WTC11 (cell line): ENCODE data around the gene HSPA1B.

Source experiments
- CREM ChIP-seq: sonication (generic); formaldehyde crosslinking; IDR thresholded peaks from 2 replicates; pipeline ENCODE4 v1.8.1; 2022; ENCODE audit warnings: mild to moderate bottlenecking, missing genetic modification reagents, moderate library complexity
- CTCF ChIP-seq: fragments of 200-600 bp; IDR thresholded peaks from 2 replicates; pipeline ENCODE4 v1.8.0; 2022; ENCODE audit warnings: antibody characterized with exemption
- FOXJ3 ChIP-seq: sonication (generic); formaldehyde crosslinking; IDR thresholded peaks from 2 replicates; pipeline ENCODE4 v1.9.0; 2021; ENCODE audit warnings: missing genetic modification reagents, mild to moderate bottlenecking, borderline replicate concordance
- NFATC4 ChIP-seq: fragments of 250-450 bp; sonication (Bioruptor Pico); IDR thresholded peaks from 2 replicates; pipeline ENCODE4 v1.9.0; 2021; ENCODE audit warnings: mild to moderate bottlenecking
- PREB ChIP-seq: sonication (generic); formaldehyde crosslinking; IDR thresholded peaks from 2 replicates; pipeline ENCODE4 v1.8.1; 2022; ENCODE audit warnings: mild to moderate bottlenecking, missing genetic modification reagents, moderate library complexity, borderline replicate concordance
- SP1 ChIP-seq: sonication (generic); formaldehyde crosslinking; conservative IDR thresholded peaks from 2 replicates; pipeline ENCODE4 v1.8.1; 2022; ENCODE audit warnings: missing genetic modification reagents
- TEAD4 ChIP-seq: sonication (generic); formaldehyde crosslinking; IDR thresholded peaks from 2 replicates; pipeline ENCODE4 v1.8.0; 2022; ENCODE audit warnings: mild to moderate bottlenecking, missing genetic modification reagents
- TP53 ChIP-seq: sonication (generic); formaldehyde crosslinking; IDR thresholded peaks from 2 replicates; pipeline ENCODE4 v1.8.1; 2023; ENCODE audit warnings: mild to moderate bottlenecking, missing genetic modification reagents

DNA sequence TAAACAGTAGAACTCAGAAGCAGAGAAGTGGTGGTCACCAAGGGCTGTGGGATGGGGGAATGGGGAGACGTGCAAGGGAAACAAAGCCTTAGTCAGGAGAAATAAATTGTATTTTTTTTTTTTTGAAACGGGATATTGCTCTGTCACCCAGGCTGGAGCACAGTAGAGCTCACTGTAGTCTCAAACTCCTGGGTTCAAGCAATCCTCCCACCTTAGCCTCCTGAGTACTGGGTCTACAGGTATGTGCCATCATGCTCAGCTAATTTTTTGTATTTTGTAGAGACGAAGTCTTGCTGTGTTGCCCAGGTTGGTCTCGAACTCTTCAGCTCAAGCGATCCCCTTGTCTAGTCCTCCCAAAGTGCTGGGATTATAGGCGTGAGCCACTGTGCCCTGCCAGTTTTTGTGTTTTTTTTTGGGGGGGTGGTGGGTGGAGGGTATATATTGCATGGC lies 3.4 kb downstream of the HSPA1B start:
- TF ChIP-seq SP1 (CRISPR knock-in tag) = no peak
- no peak for TF ChIP-seq CTCF
- TF ChIP-seq NFATC4 = no peak
- TF ChIP-seq TP53 (CRISPR knock-in tag) = no peak
- no peak for TF ChIP-seq FOXJ3
- TF ChIP-seq PREB = no peak
- no peak for TF ChIP-seq CREM
- no peak for TF ChIP-seq TEAD4
